ENCODE measurements around the gene ARHGAP26. TPM values are rescaled to one million over a fixed set of nuclear protein-coding genes. Genes with fewer than 3 reads are reported as not detected.

The ARHGAP26 gene
- total and polyA plus RNA-seq, 2 donors (not counting 3 experiments of a cell fraction or from before 2014, with no cell fraction given) = 3.1 to 16.2 TPM

DNA sequence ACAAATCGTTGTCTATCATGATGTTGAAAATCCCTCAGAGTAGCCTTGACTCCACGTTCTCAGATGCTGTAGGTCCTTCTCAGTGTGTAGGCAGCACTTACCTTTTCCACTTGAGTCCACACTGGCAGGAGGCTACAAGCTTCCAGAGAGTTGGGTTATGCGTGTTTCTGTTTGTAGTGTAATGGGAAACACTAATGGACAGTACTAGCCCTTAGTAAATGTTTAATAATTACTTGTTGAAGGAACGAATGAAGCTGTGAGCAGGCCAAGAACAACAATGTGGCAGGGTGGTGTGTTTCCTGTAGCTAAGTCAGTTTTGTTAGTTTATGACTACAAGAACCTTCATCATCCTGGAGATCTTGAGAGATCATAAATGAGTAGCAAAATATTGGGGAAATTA is 83.5 kb downstream of the ARHGAP26 start:
- POLR2A ChIA-PET = interaction anchor here (1.0 kb wide), 1 partner anchor 21 kb away, joined by 3 read pairs; no protein-coding TSS in a partner anchor
- Histone ChIP-seq H3K79me2 (ENCODE audit: control insufficient read depth, insufficient read depth, low read length) (no peaks in the 10 kb centered on the region), H3K27ac (ENCODE audit: insufficient read depth, low read depth, low read length) (no peak overlapping the region), H3K27me3 (ENCODE audit: control insufficient read depth in 2 of 2, insufficient read depth in 2 of 2, low read length in 2 of 2) (no peaks in the 10 kb centered on the region), H2AFZ (ENCODE audit: low read depth, low read length) (no peak overlapping the region), H3K9me3 (replicated peaks; ENCODE audit: control insufficient read depth, insufficient read depth, low read length) (no peaks in the 10 kb centered on the region), H3K9me1 (replicated peaks; ENCODE audit: control insufficient read depth, extremely low read depth, insufficient read depth, low read length) (no peaks in the 10 kb centered on the region), H3K9ac (replicated peaks; ENCODE audit: extremely low read depth, insufficient read depth, low read length) (no peak overlapping the region), H3K4me2 (ENCODE audit: insufficient read depth, low read length) (peak overlapping the region; percentile 26), H3K4me3 (replicated peaks in 1 of 3; ENCODE audit: insufficient read depth in 1 of 3, low read depth in 1 of 3, low read length in 3 of 3) (no peak overlapping the region), H3K36me3 (ENCODE audit: control insufficient read depth in 2 of 2, extremely low read depth in 1 of 2, insufficient read depth in 2 of 2, low read length in 2 of 2) (no peaks in the 10 kb centered on the region), H4K20me1 (replicated peaks; ENCODE audit: control insufficient read depth, extremely low read depth, insufficient read depth, low read length) (no peaks in the 10 kb centered on the region), H3K4me1 (ENCODE audit: control insufficient read depth, extremely low read depth, insufficient read depth, low read length) (peaks cover 22% of the 10 kb centered on the region)
- intact Hi-C loops (cut with micrococcal nuclease) = no loop called here
- CTCF ChIA-PET = interaction anchor here (0.6 to 2.9 kb wide), 17 partner anchors 8 to 198 kb away, joined by 3 to 13 read pairs (median 4); partner anchors contain the start of gene ARHGAP26
- DNase-seq (ENCODE audit: low read depth, low spot score) = peak; percentile 89
- dilution Hi-C loops (cut with MboI; ENCODE audit: extremely low pct_ligation_motif_present, low sequenced_read_pairs) = no loop called here
- peak; percentile 85 for FAIRE-seq
- no peak for TF ChIP-seq EZH2 (IDR thresholded peaks at IDR 0.05; ENCODE audit: borderline replicate concordance, low read depth, low read length, severe bottlenecking)
- peak; percentile 25 for TF ChIP-seq GATA2 (IDR thresholded peaks at IDR 0.05; ENCODE audit: insufficient read depth, insufficient read length, low read depth, low read length)
- TF ChIP-seq POLR2AphosphoS5 (IDR thresholded peaks at IDR 0.05; ENCODE audit: insufficient read depth, low read depth, low read length) = peak; percentile 19
- no TSS peak for BruUV-seq (replicated peaks)

DNA sequence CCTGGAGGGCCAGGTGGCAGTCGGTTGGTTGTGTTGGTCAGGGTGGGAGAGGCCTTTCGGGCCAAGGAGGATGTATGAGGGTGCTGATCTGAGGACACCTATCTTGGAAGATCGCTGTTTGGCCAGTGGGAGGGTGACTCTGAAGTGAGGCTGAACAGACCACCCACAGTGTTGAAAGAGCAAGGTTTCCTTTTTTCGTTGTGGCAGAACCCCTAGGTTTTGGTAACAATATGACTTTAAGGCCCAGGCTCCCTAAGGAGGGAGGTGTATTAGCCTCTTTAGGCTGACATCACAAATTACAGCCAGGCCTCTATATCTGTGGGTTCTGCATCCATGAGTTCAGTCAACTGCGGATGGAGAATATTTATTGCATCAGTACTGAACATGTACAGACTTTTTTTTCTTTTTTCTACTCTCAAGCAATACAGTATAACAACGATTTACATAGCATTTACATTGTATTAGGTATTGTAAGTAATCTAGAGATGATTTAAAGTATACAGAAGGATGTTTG is 86.1 kb downstream of the ARHGAP26 start:
- no peak overlapping the region for H3K27ac ChIP-seq (ENCODE audit: insufficient read depth, low read depth, low read length)
- no peak for TF ChIP-seq EZH2 (IDR thresholded peaks at IDR 0.05; ENCODE audit: borderline replicate concordance, low read depth, low read length, severe bottlenecking)
- TF ChIP-seq MYC (IDR thresholded peaks at IDR 0.05; ENCODE audit: low read depth, low read length) = no peak
- no peak for TF ChIP-seq FOS (IDR thresholded peaks at IDR 0.05; ENCODE audit: borderline replicate concordance, insufficient read depth, low read length)
- no peak for TF ChIP-seq POLR2AphosphoS5 (IDR thresholded peaks at IDR 0.05; ENCODE audit: insufficient read depth, low read depth, low read length)
- TF ChIP-seq, protein P1, sequence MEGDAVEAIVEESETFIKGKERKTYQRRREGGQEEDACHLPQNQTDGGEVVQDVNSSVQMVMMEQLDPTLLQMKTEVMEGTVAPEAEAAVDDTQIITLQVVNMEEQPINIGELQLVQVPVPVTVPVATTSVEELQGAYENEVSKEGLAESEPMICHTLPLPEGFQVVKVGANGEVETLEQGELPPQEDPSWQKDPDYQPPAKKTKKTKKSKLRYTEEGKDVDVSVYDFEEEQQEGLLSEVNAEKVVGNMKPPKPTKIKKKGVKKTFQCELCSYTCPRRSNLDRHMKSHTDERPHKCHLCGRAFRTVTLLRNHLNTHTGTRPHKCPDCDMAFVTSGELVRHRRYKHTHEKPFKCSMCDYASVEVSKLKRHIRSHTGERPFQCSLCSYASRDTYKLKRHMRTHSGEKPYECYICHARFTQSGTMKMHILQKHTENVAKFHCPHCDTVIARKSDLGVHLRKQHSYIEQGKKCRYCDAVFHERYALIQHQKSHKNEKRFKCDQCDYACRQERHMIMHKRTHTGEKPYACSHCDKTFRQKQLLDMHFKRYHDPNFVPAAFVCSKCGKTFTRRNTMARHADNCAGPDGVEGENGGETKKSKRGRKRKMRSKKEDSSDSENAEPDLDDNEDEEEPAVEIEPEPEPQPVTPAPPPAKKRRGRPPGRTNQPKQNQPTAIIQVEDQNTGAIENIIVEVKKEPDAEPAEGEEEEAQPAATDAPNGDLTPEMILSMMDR (IDR thresholded peaks at IDR 0.05; ENCODE audit: extremely low read depth in 1 of 2, insufficient read depth in 1 of 2, low read depth in 1 of 2, low read length in 2 of 2) = no peak
- no peak overlapping the region for H3K9ac ChIP-seq (replicated peaks; ENCODE audit: extremely low read depth, insufficient read depth, low read length)
- H3K4me2 ChIP-seq (ENCODE audit: insufficient read depth, low read length) = no peak overlapping the region
- no peaks in the 10 kb centered on the region for H3K36me3 ChIP-seq (ENCODE audit: control insufficient read depth in 2 of 2, extremely low read depth in 1 of 2, insufficient read depth in 2 of 2, low read length in 2 of 2)
- H3K4me1 ChIP-seq (ENCODE audit: control insufficient read depth, extremely low read depth, insufficient read depth, low read length) = peaks cover 22% of the 10 kb centered on the region
- intact Hi-C loops (cut with micrococcal nuclease) = no loop called here
- no peak for DNase-seq (ENCODE audit: low read depth, low spot score)
- no peak overlapping the region for H2AFZ ChIP-seq (ENCODE audit: low read depth, low read length)
- POLR2A ChIA-PET = no interaction called here
- CTCF ChIA-PET = no interaction called here
- dilution Hi-C loops (cut with MboI; ENCODE audit: extremely low pct_ligation_motif_present, low sequenced_read_pairs) = no loop called here
- no peaks in the 10 kb centered on the region for H3K79me2 ChIP-seq (ENCODE audit: control insufficient read depth, insufficient read depth, low read length)
- H3K27me3 ChIP-seq (ENCODE audit: control insufficient read depth in 2 of 2, insufficient read depth in 2 of 2, low read length in 2 of 2) = no peaks in the 10 kb centered on the region
- H3K4me3 ChIP-seq (replicated peaks in 1 of 3; ENCODE audit: insufficient read depth in 1 of 3, low read depth in 1 of 3, low read length in 3 of 3) = no peak overlapping the region
- no peaks in the 10 kb centered on the region for H4K20me1 ChIP-seq (replicated peaks; ENCODE audit: control insufficient read depth, extremely low read depth, insufficient read depth, low read length)
- BruUV-seq (replicated peaks) = no TSS peak
- no peaks in the 10 kb centered on the region for H3K9me3 ChIP-seq (replicated peaks; ENCODE audit: control insufficient read depth, insufficient read depth, low read length)
- no peak for FAIRE-seq
- H3K9me1 ChIP-seq (replicated peaks; ENCODE audit: control insufficient read depth, extremely low read depth, insufficient read depth, low read length) = no peaks in the 10 kb centered on the region
